Esophagus mucosa (tissue), 1 donor: ENCODE results near the gene USP17L5. TPM values are rescaled to one million over a fixed set of nuclear protein-coding genes. Genes with fewer than 3 reads are reported as not detected.
"Not testable (repeated sequence)": the region's sequence is repeated elsewhere in the genome, so short reads cannot be mapped to it uniquely, and the experiment has no call there.

ENCODE experiments used
- ATAC-seq: fragments of 200-7000 bp; cut with Tn5 transposase; one replicate; pipeline ENCODE4 v1.9.1; 2020
- total RNA-seq: library from RNA; stranded (reverse); gene quantifications from one replicate; pipeline ENCODE4 v1.2.4, GENCODE V29; 2023
- donor health status: DM: yes; HTN: yes; CAD: no.

USP17L5 gene, protein sequence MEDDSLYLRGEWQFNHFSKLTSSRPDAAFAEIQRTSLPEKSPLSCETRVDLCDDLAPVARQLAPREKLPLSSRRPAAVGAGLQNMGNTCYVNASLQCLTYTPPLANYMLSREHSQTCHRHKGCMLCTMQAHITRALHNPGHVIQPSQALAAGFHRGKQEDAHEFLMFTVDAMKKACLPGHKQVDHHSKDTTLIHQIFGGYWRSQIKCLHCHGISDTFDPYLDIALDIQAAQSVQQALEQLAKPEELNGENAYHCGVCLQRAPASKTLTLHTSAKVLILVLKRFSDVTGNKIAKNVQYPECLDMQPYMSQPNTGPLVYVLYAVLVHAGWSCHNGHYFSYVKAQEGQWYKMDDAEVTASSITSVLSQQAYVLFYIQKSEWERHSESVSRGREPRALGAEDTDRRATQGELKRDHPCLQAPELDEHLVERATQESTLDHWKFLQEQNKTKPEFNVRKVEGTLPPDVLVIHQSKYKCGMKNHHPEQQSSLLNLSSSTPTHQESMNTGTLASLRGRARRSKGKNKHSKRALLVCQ
- total RNA-seq: not detected

DNA sequence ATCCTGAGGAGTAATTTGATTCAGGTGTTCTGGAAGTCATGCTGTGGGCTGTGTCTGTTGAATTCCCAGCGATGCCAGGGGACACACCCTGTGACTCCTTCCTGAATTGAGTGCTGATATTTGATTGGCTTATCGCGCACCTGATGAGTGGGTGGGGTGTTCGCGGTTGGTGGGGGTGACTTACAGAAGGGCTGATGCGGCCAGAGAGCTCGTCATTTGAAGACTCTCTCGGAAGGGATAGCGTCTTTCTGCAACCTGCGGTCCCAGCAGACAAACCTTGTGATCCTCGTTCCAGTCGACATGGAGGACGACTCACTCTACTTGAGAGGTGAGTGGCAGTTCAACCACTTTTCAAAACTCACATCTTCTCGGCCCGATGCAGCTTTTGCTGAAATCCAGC is at the start of gene USP17L5:
USP17L5 (plus strand) TSS at position 301 of the 400 bp plus-strand sequence; CDS start at position 301, 0 bp downstream.
- not testable (repeated sequence) for ATAC-seq

DNA sequence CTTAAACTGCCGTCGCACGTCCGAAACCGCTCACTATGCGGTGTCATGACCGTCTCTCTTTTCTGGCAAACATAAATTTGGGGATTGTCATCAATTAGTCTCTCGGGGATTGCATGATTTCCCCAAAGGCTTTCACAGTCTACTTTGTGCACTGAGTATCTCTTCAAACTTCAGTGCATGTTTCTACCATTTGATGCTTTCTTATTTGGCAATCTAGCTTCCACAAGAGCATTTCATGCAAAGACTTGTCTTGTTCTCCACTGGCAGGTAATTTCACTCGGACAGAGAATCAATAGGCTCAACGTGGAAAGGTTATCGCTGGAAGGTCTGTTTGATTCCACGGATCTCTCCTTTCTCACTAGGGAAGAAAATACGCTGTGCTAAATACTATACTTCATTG is 15.0 kb upstream of the USP17L5 start:
- ATAC-seq: not testable (repeated sequence)

DNA sequence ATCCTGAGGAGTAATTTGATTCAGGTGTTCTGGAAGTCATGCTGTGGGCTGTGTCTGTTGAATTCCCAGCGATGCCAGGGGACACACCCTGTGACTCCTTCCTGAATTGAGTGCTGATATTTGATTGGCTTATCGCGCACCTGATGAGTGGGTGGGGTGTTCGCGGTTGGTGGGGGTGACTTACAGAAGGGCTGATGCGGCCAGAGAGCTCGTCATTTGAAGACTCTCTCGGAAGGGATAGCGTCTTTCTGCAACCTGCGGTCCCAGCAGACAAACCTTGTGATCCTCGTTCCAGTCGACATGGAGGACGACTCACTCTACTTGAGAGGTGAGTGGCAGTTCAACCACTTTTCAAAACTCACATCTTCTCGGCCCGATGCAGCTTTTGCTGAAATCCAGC is 14.3 kb upstream of the USP17L5 start, which contains the start of gene USP17L24:
USP17L24 (plus strand) TSS at position 301 of the 400 bp plus-strand sequence; CDS start at position 301, 0 bp downstream.
- ATAC-seq: not testable (repeated sequence)

DNA sequence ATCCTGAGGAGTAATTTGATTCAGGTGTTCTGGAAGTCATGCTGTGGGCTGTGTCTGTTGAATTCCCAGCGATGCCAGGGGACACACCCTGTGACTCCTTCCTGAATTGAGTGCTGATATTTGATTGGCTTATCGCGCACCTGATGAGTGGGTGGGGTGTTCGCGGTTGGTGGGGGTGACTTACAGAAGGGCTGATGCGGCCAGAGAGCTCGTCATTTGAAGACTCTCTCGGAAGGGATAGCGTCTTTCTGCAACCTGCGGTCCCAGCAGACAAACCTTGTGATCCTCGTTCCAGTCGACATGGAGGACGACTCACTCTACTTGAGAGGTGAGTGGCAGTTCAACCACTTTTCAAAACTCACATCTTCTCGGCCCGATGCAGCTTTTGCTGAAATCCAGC is 9.6 kb upstream of the USP17L5 start, which contains the start of gene USP17L25:
USP17L25 (plus strand) TSS at position 301 of the 400 bp plus-strand sequence; CDS start at position 301, 0 bp downstream.
- ATAC-seq: not testable (repeated sequence)

DNA sequence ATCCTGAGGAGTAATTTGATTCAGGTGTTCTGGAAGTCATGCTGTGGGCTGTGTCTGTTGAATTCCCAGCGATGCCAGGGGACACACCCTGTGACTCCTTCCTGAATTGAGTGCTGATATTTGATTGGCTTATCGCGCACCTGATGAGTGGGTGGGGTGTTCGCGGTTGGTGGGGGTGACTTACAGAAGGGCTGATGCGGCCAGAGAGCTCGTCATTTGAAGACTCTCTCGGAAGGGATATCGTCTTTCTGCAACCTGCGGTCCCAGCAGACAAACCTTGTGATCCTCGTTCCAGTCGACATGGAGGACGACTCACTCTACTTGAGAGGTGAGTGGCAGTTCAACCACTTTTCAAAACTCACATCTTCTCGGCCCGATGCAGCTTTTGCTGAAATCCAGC is 4.8 kb upstream of the USP17L5 start, which contains the start of gene USP17L26:
USP17L26 (plus strand) TSS at position 301 of the 400 bp plus-strand sequence; CDS start at position 301, 0 bp downstream.
- not testable (repeated sequence) for ATAC-seq

DNA sequence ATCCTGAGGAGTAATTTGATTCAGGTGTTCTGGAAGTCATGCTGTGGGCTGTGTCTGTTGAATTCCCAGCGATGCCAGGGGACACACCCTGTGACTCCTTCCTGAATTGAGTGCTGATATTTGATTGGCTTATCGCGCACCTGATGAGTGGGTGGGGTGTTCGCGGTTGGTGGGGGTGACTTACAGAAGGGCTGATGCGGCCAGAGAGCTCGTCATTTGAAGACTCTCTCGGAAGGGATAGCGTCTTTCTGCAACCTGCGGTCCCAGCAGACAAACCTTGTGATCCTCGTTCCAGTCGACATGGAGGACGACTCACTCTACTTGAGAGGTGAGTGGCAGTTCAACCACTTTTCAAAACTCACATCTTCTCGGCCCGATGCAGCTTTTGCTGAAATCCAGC is 4.6 kb downstream of the USP17L5 start, which contains the start of gene USP17L27:
USP17L27 (plus strand) TSS at position 301 of the 400 bp plus-strand sequence; CDS start at position 301, 0 bp downstream.
- ATAC-seq: not testable (repeated sequence)

DNA sequence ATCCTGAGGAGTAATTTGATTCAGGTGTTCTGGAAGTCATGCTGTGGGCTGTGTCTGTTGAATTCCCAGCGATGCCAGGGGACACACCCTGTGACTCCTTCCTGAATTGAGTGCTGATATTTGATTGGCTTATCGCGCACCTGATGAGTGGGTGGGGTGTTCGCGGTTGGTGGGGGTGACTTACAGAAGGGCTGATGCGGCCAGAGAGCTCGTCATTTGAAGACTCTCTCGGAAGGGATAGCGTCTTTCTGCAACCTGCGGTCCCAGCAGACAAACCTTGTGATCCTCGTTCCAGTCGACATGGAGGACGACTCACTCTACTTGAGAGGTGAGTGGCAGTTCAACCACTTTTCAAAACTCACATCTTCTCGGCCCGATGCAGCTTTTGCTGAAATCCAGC is 9.4 kb downstream of the USP17L5 start, which contains the start of gene USP17L28:
USP17L28 (plus strand) TSS at position 301 of the 400 bp plus-strand sequence; CDS start at position 301, 0 bp downstream.
- not testable (repeated sequence) for ATAC-seq

DNA sequence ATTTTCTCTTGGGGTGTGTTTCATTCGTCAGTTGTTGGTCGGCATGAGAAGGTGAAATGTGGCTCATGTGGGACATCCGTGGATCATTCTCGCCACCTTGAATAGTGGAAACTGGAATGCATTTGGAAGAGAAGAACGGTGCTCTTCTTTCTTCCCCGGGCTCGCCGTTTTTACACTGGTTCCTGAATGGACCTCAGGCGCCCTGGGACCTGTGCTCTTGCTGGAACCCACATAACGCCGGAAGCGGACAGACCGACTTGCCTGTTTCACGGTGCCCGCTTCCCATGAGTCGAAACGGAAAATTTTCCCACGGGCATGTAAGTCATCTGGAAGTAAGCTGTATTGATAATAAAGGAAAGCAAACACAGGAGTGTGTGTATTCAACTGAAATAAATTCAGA is 11.7 kb downstream of the USP17L5 start:
- ATAC-seq: not testable (repeated sequence)

DNA sequence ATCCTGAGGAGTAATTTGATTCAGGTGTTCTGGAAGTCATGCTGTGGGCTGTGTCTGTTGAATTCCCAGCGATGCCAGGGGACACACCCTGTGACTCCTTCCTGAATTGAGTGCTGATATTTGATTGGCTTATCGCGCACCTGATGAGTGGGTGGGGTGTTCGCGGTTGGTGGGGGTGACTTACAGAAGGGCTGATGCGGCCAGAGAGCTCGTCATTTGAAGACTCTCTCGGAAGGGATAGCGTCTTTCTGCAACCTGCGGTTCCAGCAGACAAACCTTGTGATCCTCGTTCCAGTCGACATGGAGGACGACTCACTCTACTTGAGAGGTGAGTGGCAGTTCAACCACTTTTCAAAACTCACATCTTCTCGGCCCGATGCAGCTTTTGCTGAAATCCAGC is 14.1 kb downstream of the USP17L5 start, which contains the start of gene USP17L29:
USP17L29 (plus strand) TSS at position 301 of the 400 bp plus-strand sequence; CDS start at position 301, 0 bp downstream.
- ATAC-seq: not testable (repeated sequence)

DNA sequence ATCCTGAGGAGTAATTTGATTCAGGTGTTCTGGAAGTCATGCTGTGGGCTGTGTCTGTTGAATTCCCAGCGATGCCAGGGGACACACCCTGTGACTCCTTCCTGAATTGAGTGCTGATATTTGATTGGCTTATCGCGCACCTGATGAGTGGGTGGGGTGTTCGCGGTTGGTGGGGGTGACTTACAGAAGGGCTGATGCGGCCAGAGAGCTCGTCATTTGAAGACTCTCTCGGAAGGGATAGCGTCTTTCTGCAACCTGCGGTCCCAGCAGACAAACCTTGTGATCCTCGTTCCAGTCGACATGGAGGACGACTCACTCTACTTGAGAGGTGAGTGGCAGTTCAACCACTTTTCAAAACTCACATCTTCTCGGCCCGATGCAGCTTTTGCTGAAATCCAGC is 23.6 kb downstream of the USP17L5 start, which contains the start of gene USP17L30:
USP17L30 (plus strand) TSS at position 301 of the 400 bp plus-strand sequence; CDS start at position 301, 0 bp downstream.
- ATAC-seq: not testable (repeated sequence)

DNA sequence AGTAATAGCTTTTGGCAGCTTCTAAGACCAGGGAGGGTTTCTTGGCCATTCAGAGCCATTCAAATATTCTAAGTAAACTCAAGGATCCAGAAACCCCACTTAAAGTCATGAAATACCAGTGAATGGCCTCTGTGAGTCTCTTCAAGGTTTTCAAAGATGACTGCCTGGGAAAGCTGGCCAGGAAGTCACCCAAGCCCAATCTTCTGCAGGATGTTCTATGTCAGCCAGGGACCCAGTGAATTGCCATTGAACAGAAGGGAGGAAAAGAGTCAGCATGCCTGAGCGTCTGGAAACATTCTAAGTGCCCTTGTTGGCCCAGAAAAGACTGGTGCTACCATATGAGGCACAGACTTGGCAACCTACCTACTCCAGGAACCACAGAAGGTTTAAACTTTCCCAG is 40.7 kb downstream of the USP17L5 start:
- ATAC-seq: not testable (repeated sequence)

DNA sequence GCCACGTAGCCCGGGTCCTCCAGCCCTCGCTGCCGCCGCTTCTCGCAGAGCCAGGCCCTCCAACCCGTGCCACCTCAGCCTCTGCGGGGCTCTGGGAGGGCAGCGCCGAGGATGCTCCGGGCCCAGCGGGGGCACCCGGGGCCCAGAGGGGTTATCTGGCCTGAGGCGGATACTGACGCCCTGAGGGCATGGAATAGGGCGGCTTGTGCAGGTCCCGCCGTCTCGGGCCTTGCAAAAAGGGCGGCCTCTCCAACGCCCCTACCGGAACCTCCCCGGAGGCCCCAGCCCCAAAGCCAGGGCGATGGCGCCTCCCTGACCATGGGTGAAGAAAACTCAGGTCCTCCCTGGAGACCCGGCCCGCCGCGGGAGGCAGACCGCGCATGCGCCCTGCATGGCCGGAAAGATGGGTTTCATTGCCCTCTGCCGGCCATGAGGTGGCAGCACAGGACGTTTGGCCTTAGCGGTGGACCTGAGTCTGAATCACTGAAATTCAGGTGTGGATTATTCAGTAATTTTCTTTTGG is 41.9 kb downstream of the USP17L5 start:
- ATAC-seq: not testable (repeated sequence)

DNA sequence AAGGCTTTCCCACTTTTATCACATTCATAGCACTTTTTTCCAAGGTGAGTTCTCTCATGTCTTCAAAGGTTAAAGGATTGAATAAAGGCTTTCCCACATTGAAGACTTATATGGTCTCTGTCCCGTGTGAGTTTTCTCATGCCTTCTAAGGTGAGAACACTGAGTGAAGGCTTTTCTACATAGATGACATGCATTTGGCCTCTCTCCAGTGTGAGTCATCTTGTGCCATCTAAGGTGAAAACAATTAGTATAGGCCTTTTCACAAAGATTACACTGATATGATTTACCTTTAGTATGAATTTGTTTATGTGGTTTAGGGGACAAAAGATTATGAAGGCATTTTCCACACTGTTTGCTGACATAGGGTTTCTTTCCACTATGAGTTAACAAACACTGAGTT is 44.9 kb downstream of the USP17L5 start:
- ATAC-seq: no peak

DNA sequence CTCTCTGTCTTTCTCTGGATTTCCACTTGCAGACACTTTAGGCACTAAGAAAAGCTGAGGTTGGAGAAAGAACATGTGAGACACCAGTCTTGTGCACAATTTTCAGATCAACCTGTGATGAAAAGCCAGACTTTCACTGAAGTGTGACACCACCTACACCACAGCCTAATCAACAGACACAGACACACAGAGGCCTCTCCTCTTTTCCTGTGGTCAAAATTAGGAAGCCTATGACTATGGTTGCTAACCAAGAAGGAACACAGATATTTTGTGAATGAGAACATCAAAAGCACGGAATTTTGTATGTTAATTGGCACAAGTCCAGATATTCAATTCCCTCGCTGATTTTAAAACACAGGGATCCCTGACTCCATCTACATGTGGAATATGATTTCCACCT is 49.8 kb downstream of the USP17L5 start:
- not testable (repeated sequence) for ATAC-seq

Other genes with a start within 250 kb of the USP17L5 start
- gene FAM90A26, start 169.0 kb upstream of the USP17L5 start, total RNA-seq: not detected
- not detected for gene USP17L10, start 128.7 kb upstream of the USP17L5 start, total RNA-seq
- gene USP17L11, start 124.0 kb upstream of the USP17L5 start, total RNA-seq: not detected
- gene USP17L12, start 119.3 kb upstream of the USP17L5 start, total RNA-seq: not detected
- gene USP17L13, start 114.5 kb upstream of the USP17L5 start, total RNA-seq: not detected
- not detected for gene USP17L15, start 105.0 kb upstream of the USP17L5 start, total RNA-seq
- gene USP17L17, start 95.5 kb upstream of the USP17L5 start, total RNA-seq: not detected
- gene USP17L18, start 90.8 kb upstream of the USP17L5 start, total RNA-seq: not detected
- not detected for gene USP17L19, start 86.0 kb upstream of the USP17L5 start, total RNA-seq
- not detected for gene USP17L20, start 81.3 kb upstream of the USP17L5 start, total RNA-seq
- not detected for gene USP17L21, start 76.5 kb upstream of the USP17L5 start, total RNA-seq
- gene USP17L22, start 71.8 kb upstream of the USP17L5 start, total RNA-seq: not detected
- not detected for gene USP17L24, start 14.2 kb upstream of the USP17L5 start, total RNA-seq
- not detected for gene USP17L25, start 9.5 kb upstream of the USP17L5 start, total RNA-seq
- gene USP17L26, start 4.7 kb upstream of the USP17L5 start, total RNA-seq: not detected
- gene USP17L27, start 4.7 kb downstream of the USP17L5 start, total RNA-seq: not detected
- not detected for gene USP17L28, start 9.5 kb downstream of the USP17L5 start, total RNA-seq
- gene USP17L29, start 14.2 kb downstream of the USP17L5 start, total RNA-seq: not detected
- not detected for gene USP17L30, start 23.7 kb downstream of the USP17L5 start, total RNA-seq
- not detected for gene DEFB131A, start 105.0 kb downstream of the USP17L5 start, total RNA-seq